ENCODE measurements around the gene SMCHD1.

Gene SMCHD1

GRCh38 chr18:2853926-2854664 is 198.6 kb downstream of the SMCHD1 start:
- DNase-seq = no peak

Measured in activated CD4-positive, alpha-beta T cell treated with anti-CD3 and anti-CD28 coated beads for 4 hours (primary cell).